HG03159 (cell line): ENCODE results near the gene DPYSL4.

Experiments
- ATAC-seq: cut with Tn5 transposase; IDR thresholded peaks from one replicate; pipeline ENCODE4 v1.9.1; 2021; ENCODE audit warnings: mild to moderate bottlenecking, moderate library complexity; ENCODE audit not compliant: unreplicated experiment

The DPYSL4 gene

GRCh38 chr10:132193907-132194552 is 7.3 kb downstream of the DPYSL4 start:
- no peak for ATAC-seq

- no peak for ATAC-seq
Observed at GRCh38 chr10:132194726-132195125, 8.0 kb downstream of the DPYSL4 start.

GRCh38 chr10:132195366-132196075 is 8.8 kb downstream of the DPYSL4 start:
- ATAC-seq: no peak

GRCh38 chr10:132196178-132197113 is 9.7 kb downstream of the DPYSL4 start:
- ATAC-seq: no peak

DNA sequence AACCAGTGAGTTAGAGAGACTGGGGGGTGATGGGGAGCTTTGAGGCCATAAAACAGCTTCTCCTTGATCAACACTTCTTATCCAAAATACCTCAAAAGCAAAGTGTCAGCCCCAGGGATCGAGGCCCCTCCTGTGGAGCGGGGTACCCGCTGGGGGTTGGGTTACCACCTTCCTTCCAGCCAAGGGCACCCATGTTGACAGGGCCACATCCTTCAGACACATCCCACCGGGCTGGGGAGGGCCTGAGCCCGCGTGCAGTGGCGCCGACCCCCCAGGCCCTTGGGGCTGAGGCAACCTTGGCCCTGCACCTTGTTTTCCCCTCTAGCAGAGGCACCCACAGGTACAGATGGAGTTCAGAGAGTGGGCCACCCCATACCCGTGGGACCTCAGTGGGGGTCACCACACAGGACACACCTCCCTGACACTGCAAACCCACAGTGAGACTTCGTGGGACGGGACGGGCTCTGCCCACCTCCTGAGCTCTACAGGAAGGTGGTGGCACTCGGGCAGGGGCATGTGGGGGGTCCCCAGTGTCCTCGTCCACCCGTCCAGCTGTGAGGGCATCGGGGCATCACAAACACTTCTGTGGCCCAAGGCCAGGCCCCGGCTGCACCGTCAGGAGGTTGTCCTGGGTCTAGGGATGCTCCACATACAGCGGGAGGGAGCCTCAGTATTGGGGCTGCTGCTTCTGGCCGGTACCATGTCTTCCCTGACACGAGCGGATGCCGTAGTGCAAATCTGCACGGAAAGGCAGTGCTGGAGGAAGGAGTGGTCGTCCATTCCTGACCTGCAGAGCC is 10.7 kb downstream of the DPYSL4 start:
- ATAC-seq: no peak

DNA sequence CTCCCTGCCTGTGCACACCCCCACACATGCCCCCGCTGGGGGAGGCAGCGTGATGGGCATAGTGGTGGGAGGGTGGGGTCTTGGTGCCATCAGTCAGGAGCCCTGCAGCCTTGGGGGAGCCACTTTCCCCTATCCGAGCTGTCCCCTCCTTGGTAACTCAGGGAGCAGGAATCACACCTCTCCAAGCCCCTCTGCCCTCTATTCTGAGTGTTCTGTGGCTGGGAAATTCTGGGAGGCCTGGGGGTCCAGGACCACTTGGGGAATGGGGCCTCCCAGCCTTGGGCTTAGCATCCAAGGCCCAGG is 11.3 kb downstream of the DPYSL4 start:
- no peak for ATAC-seq

GRCh38 chr10:132198381-132199181 is 11.8 kb downstream of the DPYSL4 start:
- no peak for ATAC-seq

GRCh38 chr10:132199268-132199853 is 12.6 kb downstream of the DPYSL4 start:
- ATAC-seq: no peak

GRCh38 chr10:132199854-132200311 is 13.1 kb downstream of the DPYSL4 start:
- no peak for ATAC-seq

DNA sequence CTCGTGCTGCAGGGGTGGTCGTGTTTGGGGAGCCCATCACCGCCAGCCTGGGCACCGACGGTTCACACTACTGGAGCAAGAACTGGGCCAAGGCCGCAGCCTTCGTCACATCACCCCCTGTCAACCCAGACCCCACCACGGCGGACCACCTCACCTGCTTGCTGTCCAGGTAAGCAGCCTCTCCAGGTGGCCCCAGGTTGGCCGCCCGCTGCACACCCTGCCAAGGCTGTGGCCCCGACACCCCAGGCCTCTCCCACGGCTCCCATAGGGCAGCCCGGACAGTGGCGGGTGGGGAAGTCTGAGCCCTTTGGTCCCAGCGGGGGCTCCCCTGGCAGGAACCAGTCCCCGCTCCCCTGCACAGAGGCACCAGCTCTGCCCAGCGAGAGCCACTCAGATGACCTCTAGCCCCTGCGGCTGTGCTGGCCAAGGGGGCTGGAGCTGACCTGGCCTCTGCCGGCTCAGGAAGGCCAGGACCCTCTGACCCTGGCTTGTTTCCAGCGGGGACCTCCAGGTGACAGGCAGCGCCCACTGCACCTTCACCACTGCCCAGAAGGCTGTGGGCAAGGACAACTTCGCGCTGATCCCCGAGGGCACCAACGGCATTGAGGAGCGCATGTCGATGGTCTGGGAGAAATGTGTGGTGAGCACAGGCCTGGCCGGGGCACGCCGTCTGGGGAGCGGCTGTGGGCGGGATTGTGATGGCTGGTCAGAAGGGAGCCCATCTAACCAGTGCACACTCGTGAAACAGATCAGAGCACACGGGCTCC is 13.8 kb downstream of the DPYSL4 start:
- no peak for ATAC-seq

DNA sequence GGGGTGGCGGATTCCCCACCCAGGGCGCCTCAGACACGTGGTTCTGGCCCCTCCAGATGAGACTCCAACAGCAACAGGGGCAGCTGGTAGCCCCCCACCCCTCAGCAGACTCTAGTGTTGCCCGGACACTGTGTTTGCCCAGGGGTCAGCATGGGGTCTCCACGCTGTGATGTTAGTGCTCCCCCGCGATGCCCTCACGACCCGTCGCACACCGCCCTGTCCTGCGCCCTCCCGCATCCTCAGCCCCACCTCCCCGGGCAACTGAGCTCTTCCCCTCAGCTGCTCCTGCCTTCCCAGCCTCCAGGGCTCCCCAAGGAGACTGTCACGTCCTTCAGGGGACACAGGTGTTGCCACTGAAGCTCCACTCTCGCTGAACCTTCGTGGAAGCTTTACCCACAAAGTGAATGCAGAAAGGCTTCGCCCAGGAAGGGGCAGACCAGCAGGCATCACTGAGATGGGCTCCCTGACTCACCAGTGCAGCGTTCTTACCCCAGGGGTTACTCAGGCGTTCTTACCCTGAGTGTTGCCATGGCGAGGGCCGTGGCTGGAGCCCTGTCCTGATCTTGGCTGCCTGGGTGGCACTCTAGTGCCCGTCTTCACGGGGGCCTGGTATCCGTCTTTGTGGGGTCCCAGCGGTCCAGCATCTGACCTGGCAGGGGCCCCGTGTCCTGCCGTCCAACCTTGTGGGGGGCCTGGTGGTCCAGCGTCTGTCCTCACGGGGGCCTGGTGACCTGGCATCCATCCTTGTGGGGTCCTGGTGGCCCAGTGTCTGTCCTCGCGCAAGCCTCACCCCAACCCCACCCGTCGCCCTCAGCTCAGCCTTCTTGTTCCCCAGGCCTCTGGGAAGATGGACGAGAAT is 14.6 kb downstream of the DPYSL4 start:
- ATAC-seq: no peak

DNA sequence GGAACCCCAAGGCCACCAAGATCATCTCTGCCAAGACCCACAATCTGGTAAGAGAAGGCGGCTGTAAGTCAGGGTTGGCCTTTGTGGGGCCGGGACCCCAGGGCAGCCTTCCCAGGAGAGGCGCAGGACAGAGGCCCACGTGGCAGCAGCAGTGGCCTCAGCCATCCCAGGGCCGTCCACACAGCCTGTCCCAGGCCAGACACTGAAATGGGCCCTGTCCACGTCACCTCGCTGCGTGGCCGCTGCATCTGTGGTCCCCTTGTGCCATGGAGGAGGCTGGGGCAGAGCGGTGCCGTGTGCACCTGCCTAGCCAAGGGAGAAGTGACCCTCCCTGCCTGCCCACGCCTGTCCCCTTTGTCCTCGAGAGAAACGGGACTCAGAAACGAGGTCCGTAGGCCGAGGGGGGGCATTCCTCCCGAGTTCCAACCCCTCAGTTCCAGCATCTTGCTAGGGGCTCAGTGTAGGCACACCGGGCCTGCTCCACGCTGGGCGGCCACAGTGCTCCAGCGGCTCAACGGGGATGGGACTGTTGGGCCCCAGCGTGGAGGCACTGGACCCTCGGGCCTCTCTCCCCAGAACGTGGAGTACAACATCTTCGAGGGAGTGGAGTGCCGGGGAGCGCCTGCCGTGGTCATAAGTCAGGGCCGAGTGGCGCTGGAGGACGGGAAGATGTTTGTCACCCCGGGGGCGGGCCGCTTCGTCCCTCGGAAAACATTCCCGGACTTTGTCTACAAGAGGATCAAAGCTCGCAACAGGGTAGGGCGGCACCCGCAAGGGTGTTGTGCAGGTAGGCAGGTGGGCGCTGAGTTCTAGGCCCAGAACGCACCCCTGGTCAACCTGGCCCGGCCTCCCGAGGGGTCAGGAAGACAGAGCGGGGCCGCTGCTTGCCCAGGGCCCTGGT is 15.6 kb downstream of the DPYSL4 start:
- ATAC-seq: no peak

DNA sequence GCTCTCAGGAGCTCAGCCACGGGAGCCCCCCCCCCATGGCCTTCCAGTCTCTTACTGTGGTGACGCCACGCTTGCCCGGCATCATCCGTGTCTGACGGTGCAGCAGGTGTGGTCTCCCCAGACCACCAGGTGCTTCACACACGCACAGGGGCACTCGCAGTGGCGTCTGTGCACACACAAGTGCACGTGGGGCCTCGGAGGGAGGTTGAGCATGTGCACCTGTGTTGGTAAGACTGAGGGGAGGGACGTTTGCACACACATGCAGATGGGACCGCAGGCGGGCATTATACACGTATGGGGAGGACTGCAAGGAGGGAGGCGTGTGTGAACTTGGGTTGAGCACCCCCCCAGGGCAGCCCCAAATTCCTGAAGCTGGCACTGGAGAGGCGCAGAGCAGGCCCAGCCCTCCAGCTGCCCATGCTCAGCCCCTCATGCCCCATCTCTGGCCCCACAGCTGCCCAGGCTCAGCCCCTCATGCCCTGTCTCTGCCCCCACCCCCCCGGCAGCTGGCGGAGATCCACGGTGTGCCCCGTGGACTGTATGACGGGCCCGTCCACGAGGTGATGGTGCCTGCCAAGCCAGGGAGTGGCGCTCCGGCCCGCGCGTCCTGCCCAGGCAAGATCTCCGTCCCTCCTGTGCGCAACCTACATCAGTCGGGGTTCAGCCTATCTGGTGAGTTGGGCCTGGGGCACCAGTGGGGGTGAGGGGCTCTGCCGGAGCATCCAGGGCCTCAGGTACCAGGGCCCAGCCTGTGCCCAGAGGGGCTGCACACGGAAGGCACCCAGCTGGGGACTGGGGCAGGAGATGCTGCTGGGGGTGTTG is 16.7 kb downstream of the DPYSL4 start:
- ATAC-seq: no peak

DNA sequence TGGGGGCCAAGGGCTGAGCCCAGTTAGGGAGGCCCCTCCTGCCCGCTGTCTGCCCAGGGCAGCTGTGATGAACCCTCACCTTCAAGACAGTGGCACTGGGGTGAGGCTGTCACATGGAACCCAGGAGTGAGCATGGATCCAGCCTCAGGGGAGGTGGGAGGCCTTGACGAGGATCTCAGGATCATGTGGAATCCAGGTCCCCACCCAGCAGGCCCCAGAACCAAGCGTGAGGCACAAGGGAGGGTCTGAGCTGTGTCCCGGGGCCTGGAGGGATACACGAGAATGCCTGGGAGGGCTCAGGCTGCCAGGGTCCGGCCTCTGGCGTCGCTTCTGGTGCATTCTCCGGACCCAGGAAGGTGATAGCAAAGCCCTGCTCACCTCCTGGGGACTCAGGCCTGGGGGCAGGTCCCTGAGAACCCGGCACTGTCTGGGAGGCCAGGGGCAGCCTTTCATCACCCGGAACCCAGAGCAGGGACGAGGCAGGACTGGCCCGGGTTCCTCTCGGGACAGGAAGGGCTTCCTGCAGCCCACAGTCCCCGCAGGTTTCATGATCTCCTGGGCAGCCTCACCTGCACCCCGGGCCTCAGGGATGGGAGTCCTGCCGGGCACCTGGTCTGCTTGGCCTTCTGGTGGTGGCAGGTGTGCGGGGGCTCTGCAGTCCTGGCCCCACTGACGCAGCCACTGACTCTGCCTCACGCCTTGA is 17.5 kb downstream of the DPYSL4 start:
- ATAC-seq: no peak

DNA sequence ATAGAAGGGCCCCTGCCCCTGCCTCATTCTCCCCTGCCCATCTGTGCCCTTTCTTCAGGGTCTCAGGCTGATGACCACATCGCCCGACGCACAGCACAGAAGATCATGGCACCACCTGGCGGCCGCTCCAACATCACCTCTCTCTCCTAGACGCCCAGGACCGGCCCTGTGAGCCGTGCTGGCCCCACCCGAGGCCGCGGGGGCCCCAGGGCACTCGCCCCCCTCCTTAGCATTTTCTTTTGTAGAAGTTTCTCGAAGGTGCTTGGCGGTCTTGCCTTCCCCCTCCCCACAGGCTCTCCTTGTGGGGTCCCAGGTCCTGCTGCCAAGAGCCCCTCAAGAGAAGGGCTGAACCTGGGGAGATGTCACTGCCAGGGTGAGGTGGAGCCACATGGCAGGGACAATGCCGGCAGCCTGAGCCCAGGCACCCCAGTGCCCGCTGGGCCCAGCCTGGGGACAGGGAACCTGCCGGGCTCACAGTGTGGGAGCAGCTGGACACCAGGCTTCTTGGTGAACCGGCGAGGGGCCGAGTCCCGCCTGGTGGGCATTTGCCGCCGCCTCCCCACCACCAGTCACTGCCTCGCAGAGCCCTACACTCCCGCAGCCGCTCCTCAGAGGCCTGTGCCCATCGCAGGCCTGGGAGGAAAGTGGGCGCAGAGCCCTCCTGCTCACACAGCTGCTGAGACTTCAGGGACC is 18.2 kb downstream of the DPYSL4 start:
- ATAC-seq: no peak
